GM12873 (cell line): ENCODE results near the gene SH3TC2.

Experiments used
- CTCF ChIP-seq: IDR thresholded peaks from 2 replicates; pipeline ENCODE4 v1.5.1; 2012; ENCODE audit warnings: low read depth, mild to moderate bottlenecking, moderate library complexity, low read length, control low read depth; ENCODE audit not compliant: insufficient read depth; ENCODE audit errors: missing control alignments

Gene SH3TC2

GRCh38 chr5:148981353-148981752 is 81.5 kb downstream of the SH3TC2 start:
- no peak for TF ChIP-seq CTCF

- no peak for TF ChIP-seq CTCF
These were observed 82.1 kb downstream of the SH3TC2 start for GRCh38 chr5:148980731-148981130.

GRCh38 chr5:148979083-148979723 is 83.7 kb downstream of the SH3TC2 start:
- TF ChIP-seq CTCF, result no peak

GRCh38 chr5:148978370-148979082 is 84.3 kb downstream of the SH3TC2 start:
- no peak for TF ChIP-seq CTCF

- TF ChIP-seq CTCF, result no peak
These were observed 86.1 kb downstream of the SH3TC2 start for GRCh38 chr5:148976569-148977381.

GRCh38 chr5:148974642-148975327 is 88.1 kb downstream of the SH3TC2 start:
- TF ChIP-seq CTCF, result no peak
